ENCODE data around the gene PAXIP1.

PAXIP1 gene

GRCh38 chr7:154990964-154991540, 11.9 kb downstream of the PAXIP1 start:
- CTCF ChIA-PET, result interaction anchor here (1.4 to 2.4 kb wide), 7 partner anchors 14 to 354 kb away, joined by 3 to 9 read pairs (median 5); no protein-coding TSS in a partner anchor

DNA sequence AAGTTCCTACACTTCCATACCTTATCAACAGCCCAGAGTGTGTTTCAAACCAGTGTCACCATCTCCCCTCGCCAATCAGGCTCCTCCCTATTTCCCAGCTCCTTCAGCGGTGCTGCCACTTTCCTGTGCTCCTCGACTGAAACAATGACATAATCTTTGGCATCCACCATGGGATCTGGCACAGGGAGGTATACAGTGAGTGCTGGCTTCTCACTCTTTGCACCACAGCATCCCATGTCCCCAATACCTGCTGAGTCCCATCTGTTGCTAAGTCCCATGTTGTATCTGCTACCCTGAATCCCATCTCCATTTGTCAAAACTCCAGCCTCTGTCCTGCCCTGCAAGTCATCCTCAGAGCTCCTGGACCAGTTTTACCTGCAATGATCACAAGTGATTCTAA, 15.4 kb downstream of the PAXIP1 start:
- ChIA-PET CTCF (interaction anchor here (0.9 to 1.3 kb wide), 2 partner anchors 10 to 35 kb away, joined by 3 read pairs; no protein-coding TSS in a partner anchor), POLR2A (no interaction called here)
- TF ChIP-seq, protein P1, sequence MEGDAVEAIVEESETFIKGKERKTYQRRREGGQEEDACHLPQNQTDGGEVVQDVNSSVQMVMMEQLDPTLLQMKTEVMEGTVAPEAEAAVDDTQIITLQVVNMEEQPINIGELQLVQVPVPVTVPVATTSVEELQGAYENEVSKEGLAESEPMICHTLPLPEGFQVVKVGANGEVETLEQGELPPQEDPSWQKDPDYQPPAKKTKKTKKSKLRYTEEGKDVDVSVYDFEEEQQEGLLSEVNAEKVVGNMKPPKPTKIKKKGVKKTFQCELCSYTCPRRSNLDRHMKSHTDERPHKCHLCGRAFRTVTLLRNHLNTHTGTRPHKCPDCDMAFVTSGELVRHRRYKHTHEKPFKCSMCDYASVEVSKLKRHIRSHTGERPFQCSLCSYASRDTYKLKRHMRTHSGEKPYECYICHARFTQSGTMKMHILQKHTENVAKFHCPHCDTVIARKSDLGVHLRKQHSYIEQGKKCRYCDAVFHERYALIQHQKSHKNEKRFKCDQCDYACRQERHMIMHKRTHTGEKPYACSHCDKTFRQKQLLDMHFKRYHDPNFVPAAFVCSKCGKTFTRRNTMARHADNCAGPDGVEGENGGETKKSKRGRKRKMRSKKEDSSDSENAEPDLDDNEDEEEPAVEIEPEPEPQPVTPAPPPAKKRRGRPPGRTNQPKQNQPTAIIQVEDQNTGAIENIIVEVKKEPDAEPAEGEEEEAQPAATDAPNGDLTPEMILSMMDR (IDR thresholded peaks at IDR 0.05; ENCODE audit: control extremely low read depth, extremely low read depth, low read depth, missing control alignments), result no peak
- no peak for DNase-seq (ENCODE audit: extremely low spot score)

More at GRCh38 chr7:154990964-154991540, 11.9 kb downstream of the PAXIP1 start:
- TF ChIP-seq, protein P1 (IDR thresholded peaks at IDR 0.05; ENCODE audit: control extremely low read depth, extremely low read depth, low read depth, missing control alignments), result no peak
- no peak for DNase-seq (ENCODE audit: extremely low spot score)
- POLR2A ChIA-PET, result no interaction called here

DNA sequence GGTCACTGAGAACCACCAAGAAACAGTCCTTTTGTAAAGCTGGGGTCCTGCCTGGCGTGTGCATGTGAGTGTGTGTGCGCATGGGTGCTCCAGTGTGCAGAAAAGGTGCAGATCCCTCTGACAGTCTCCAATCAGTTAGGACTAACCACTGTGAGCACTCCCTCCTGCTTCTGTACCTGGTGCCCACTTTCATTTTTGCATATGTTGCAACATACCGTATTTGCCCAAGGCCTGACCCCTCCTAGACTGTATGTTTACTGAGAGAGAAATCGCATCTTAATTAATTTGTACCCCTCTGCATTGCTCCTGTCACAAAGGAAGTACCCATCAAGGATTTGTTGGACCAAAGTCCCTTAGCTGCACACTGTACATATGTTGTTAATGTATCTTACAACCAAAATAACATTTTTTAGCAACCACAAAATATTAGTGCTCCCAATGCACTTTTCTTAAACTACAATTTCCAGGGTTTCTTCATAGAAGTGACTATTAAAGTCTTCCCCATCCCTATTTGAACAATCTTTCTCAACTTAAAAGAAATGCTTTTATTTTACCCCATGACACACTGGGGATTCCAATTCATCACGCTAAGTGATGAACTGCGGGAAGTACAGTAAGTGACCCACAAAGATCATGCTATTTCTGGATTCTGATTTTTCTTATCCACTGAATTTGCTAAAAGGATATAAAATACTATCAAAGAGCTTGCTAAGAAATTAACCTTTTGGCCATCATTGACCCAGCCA, 16.6 kb downstream of the PAXIP1 start:
- CTCF ChIA-PET, result interaction anchor here (0.9 to 2.1 kb wide), 5 partner anchors 10 to 358 kb away, joined by 3 to 9 read pairs (median 3); no protein-coding TSS in a partner anchor
- TF ChIP-seq, protein P1 (IDR thresholded peaks at IDR 0.05; ENCODE audit: control extremely low read depth, extremely low read depth, low read depth, missing control alignments), result no peak
- POLR2A ChIA-PET, result no interaction called here

GRCh38 chr7:154985230-154985629, 17.7 kb downstream of the PAXIP1 start:
- no peak for DNase-seq (ENCODE audit: extremely low spot score)
- ChIA-PET POLR2A (no interaction called here), CTCF (interaction anchor here (0.7 to 3.3 kb wide), 5 partner anchors 8 to 58 kb away, joined by 3 to 12 read pairs (median 4); no protein-coding TSS in a partner anchor)
- TF ChIP-seq, protein P1 (IDR thresholded peaks at IDR 0.05; ENCODE audit: control extremely low read depth, extremely low read depth, low read depth, missing control alignments), result no peak

More for the DNA sequence above, 16.6 kb downstream of the PAXIP1 start:
- DNase-seq (ENCODE audit: extremely low spot score), result no peak

DNA sequence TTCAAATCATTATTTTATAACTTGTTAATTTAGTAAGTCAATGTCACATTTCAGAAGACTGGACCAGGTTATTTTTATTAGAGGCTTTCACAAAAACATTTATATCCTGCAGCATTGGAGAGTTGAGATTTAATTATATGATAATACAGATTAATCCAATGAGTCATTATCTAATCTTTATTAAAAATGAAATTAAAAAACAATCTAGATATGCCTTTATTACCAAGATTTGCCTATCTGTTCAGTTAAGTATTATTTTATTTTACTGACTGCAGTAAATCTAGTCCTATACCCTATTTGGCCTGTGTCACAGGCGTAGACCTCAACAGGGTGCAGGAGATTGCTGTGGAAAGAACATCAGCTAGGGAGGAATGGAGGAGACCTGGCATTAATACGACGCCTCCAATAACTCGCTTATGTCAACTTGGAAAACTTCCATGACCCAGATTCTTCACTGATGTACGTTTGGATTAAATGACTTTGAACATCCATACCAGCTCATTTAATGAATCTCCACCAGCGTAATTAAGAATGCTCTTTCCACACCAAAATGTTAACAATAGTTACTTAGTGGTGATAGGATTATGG, 18.2 kb downstream of the PAXIP1 start:
- TF ChIP-seq, protein P1 (IDR thresholded peaks at IDR 0.05; ENCODE audit: control extremely low read depth, extremely low read depth, low read depth, missing control alignments), result no peak
- no peak for DNase-seq (ENCODE audit: extremely low spot score)
- CTCF ChIA-PET, result interaction anchor here (1.1 to 3.3 kb wide), 4 partner anchors 8 to 43 kb away, joined by 3 to 12 read pairs (median 6); no protein-coding TSS in a partner anchor
- POLR2A ChIA-PET, result no interaction called here

DNA sequence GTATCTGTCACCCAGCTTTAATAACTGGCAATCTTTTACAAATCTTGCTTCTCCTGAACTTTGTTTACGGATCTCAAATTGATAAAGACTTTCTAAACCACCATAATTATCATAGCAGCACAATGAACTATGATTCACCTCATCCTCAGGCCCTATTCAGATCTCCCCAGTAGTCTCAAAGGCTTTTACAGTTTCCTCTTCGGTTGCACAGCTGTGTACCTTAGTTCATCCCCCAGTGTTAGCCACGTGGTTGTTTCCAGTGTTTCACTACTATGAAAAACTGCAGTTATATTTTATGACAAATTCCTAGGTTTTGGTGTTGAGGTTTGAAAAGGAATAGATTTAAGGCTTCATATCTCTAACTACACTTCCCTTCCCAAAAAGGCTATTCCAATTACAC, 24.9 kb downstream of the PAXIP1 start:
- ChIA-PET CTCF (interaction anchor here (1.5 to 3.8 kb wide), 8 partner anchors 8 to 51 kb away, joined by 4 to 12 read pairs (median 8); no protein-coding TSS in a partner anchor), POLR2A (no interaction called here)
- DNase-seq (ENCODE audit: extremely low spot score), result no peak
- TF ChIP-seq, protein P1 (IDR thresholded peaks at IDR 0.05; ENCODE audit: control extremely low read depth, extremely low read depth, low read depth, missing control alignments), result no peak
